GM12875 (cell line): ENCODE measurements around the gene DDX39A.
"Not testable (repeated sequence)": the region's sequence is repeated elsewhere in the genome, so short reads cannot be mapped to it uniquely, and the experiment has no call there.

ENCODE experiments used
- H3K4me3 ChIP-seq: one replicate; pipeline ENCODE4 v1.5.1; 2011; ENCODE audit warnings: low read depth, low read length, control low read depth
- CTCF ChIP-seq: IDR thresholded peaks from 2 replicates; pipeline ENCODE4 v1.5.1; 2011; ENCODE audit warnings: low read depth, mild to moderate bottlenecking, control low read depth, inconsistent platforms, low read length, moderate library complexity, borderline replicate concordance; ENCODE audit not compliant: insufficient read depth

The DDX39A gene

GRCh38 chr19:14419106-14419813 lies at the start of gene DDX39A:
DDX39A (minus strand) TSS chr19:14419341; CDS start chr19:14413220, 6,121 bp downstream.
- peak within 1 kb of the TSS; percentile 83 for H3K4me3 ChIP-seq
- no peak for TF ChIP-seq CTCF

- no peak overlapping the region for H3K4me3 ChIP-seq
- no peak for TF ChIP-seq CTCF
These were observed 48.7 kb upstream of the DDX39A start for GRCh38 chr19:14467816-14468215.

- TF ChIP-seq CTCF, result no peak
- H3K4me3 ChIP-seq, result no peak overlapping the region
These were observed 48.2 kb upstream of the DDX39A start for GRCh38 chr19:14467391-14467790.

GRCh38 chr19:14463747-14464146 lies 44.6 kb upstream of the DDX39A start:
- no peak for TF ChIP-seq CTCF
- H3K4me3 ChIP-seq, result no peak overlapping the region

- not testable (repeated sequence) for H3K4me3 ChIP-seq
These were observed 43.3 kb upstream of the DDX39A start for GRCh38 chr19:14462401-14462800.

- H3K4me3 ChIP-seq, result no peak overlapping the region
- TF ChIP-seq CTCF, result no peak
These were observed 41.8 kb upstream of the DDX39A start for GRCh38 chr19:14460935-14461334.

GRCh38 chr19:14459703-14460102 lies 40.6 kb upstream of the DDX39A start:
- TF ChIP-seq CTCF, result no peak

GRCh38 chr19:14452303-14452702 lies 33.2 kb upstream of the DDX39A start:
- H3K4me3 ChIP-seq, result not testable (repeated sequence)

More at GRCh38 chr19:14459703-14460102, 40.6 kb upstream of the DDX39A start:
- no peak overlapping the region for H3K4me3 ChIP-seq
